H9 (cell line): Measurements from ENCODE around the gene ADAM33. TPM values are rescaled to one million over a fixed set of nuclear protein-coding genes. Genes with fewer than 3 reads are reported as not detected.

Experiments used
- DNase-seq: peaks from one replicate; pipeline ENCODE4 v3.0.0-alpha.2; 2017
- H2AFZ ChIP-seq: one replicate; pipeline ENCODE4 v1.6.1; 2013; ENCODE audit warnings: mild to moderate bottlenecking, low read length, control low read depth, moderate library complexity
- H2AK5ac ChIP-seq: 2 replicates; pipeline ENCODE4 v1.6.1; 2013; ENCODE audit warnings: low read length, control low read depth, mixed read lengths; ENCODE audit not compliant: insufficient read length
- H2BK120ac ChIP-seq: one replicate; pipeline ENCODE4 v1.6.1; 2013; ENCODE audit warnings: low read depth, mild to moderate bottlenecking, low read length, control low read depth, inconsistent platforms; ENCODE audit not compliant: poor library complexity, severe bottlenecking
- H2BK12ac ChIP-seq: 2 replicates; pipeline ENCODE4 v1.6.1; 2013; ENCODE audit warnings: low read length, control low read depth, mixed read lengths, low read depth; ENCODE audit not compliant: insufficient read length
- H2BK15ac ChIP-seq: 2 replicates; pipeline ENCODE4 v1.6.1; 2013; ENCODE audit warnings: low read depth, low read length, control low read depth
- H2BK20ac ChIP-seq: one replicate; pipeline ENCODE4 v1.6.1; 2013; ENCODE audit warnings: low read depth, mild to moderate bottlenecking, low read length, control low read depth, inconsistent platforms; ENCODE audit not compliant: poor library complexity, severe bottlenecking
- H2BK5ac ChIP-seq: 2 replicates; pipeline ENCODE4 v1.6.1; 2013; ENCODE audit warnings: low read length, control low read depth, mixed read lengths; ENCODE audit not compliant: insufficient read length
- H3K14ac ChIP-seq: 2 replicates; pipeline ENCODE4 v1.6.1; 2013; ENCODE audit warnings: low read length, control low read depth; ENCODE audit not compliant: insufficient read depth
- H3K18ac ChIP-seq: 2 replicates; pipeline ENCODE4 v1.6.1; 2013; ENCODE audit warnings: low read depth, mild to moderate bottlenecking, mixed read lengths, low read length, control low read depth; ENCODE audit not compliant: insufficient read length
- H3K23ac ChIP-seq: 2 replicates; pipeline ENCODE4 v1.6.1; 2013; ENCODE audit warnings: low read length, control low read depth, mixed read lengths, low read depth; ENCODE audit not compliant: insufficient read length
- H3K23me2 ChIP-seq: 2 replicates; pipeline ENCODE4 v1.6.1; 2013; ENCODE audit warnings: low read depth, mild to moderate bottlenecking, mixed read lengths, low read length, control low read depth; ENCODE audit not compliant: insufficient read length, poor library complexity, severe bottlenecking
- H3K27ac ChIP-seq: 2 replicates; pipeline ENCODE4 v1.5.1; 2013; ENCODE audit warnings: low read length, control low read depth, mixed read lengths, low read depth; ENCODE audit not compliant: insufficient read length
- H3K27me3 ChIP-seq: 2 replicates; pipeline ENCODE4 v1.6.1; 2013; ENCODE audit warnings: low read length, control low read depth, inconsistent platforms; ENCODE audit not compliant: insufficient read depth
- H3K4ac ChIP-seq: 2 replicates; pipeline ENCODE4 v1.6.1; 2013; ENCODE audit warnings: low read depth, mild to moderate bottlenecking, control low read depth, inconsistent platforms, low read length, moderate library complexity
- H3K4me1 ChIP-seq: 2 replicates; pipeline ENCODE4 v1.6.1; 2013; ENCODE audit warnings: low read length, control low read depth, inconsistent platforms; ENCODE audit not compliant: insufficient read depth
- H3K4me2 ChIP-seq: 2 replicates; pipeline ENCODE4 v1.6.1; 2013; ENCODE audit warnings: low read length, control low read depth, mixed read lengths; ENCODE audit not compliant: insufficient read length, insufficient read depth
- H3K56ac ChIP-seq: 2 replicates; pipeline ENCODE4 v1.6.1; 2013; ENCODE audit warnings: low read depth, mild to moderate bottlenecking, mixed read lengths, low read length, control low read depth; ENCODE audit not compliant: insufficient read length
- H3K79me1 ChIP-seq: 2 replicates; pipeline ENCODE4 v1.6.1; 2013; ENCODE audit warnings: low read depth, mild to moderate bottlenecking, moderate library complexity, low read length, control low read depth, inconsistent platforms; ENCODE audit not compliant: insufficient read depth, poor library complexity, severe bottlenecking
- H3K79me2 ChIP-seq: 2 replicates; pipeline ENCODE4 v1.6.1; 2013; ENCODE audit warnings: low read length, control low read depth, inconsistent platforms; ENCODE audit not compliant: insufficient read depth
- H3K9ac ChIP-seq: 2 replicates; pipeline ENCODE4 v1.6.1; 2013; ENCODE audit warnings: low read length, control low read depth, mixed read lengths; ENCODE audit not compliant: insufficient read length; ENCODE audit errors: extremely low read depth
- H3K9me3 ChIP-seq: one replicate; pipeline ENCODE4 v1.6.1; 2013; ENCODE audit warnings: low read depth, low read length, inconsistent platforms; ENCODE audit not compliant: control insufficient read depth
- H3T11ph ChIP-seq: one replicate; pipeline ENCODE4 v1.6.1; 2013; ENCODE audit warnings: mild to moderate bottlenecking, low read length, control low read depth, inconsistent platforms
- H4K20me1 ChIP-seq: one replicate; pipeline ENCODE4 v1.6.1; 2013; ENCODE audit not compliant: control insufficient read depth, insufficient read length, insufficient read depth
- H4K5ac ChIP-seq: 2 replicates; pipeline ENCODE4 v1.6.1; 2013; ENCODE audit warnings: low read depth, mild to moderate bottlenecking, mixed read lengths, low read length, control low read depth; ENCODE audit not compliant: insufficient read length
- H4K8ac ChIP-seq: replicated peaks from 2 replicates; pipeline ENCODE4 v1.6.1; 2013; ENCODE audit warnings: low read length, control low read depth, mixed read lengths, low read depth; ENCODE audit not compliant: insufficient read length
- H4K91ac ChIP-seq: 2 replicates; pipeline ENCODE4 v1.6.1; 2013; ENCODE audit warnings: low read depth, mild to moderate bottlenecking, moderate library complexity, mixed read lengths, low read length, control low read depth; ENCODE audit not compliant: insufficient read length
- H3K27ac Mint-ChIP-seq, 3 experiments: 2 replicates in 2 of 3; 3 replicates in 1 of 3; pipeline ENCODE4 v1.8.0; 2020 to 2021; ENCODE audit warnings: mixed read lengths in 3 of 3, mild to moderate bottlenecking in 1 of 3, moderate library complexity in 1 of 3
- H3K27me3 Mint-ChIP-seq: 2 replicates; pipeline ENCODE4 v1.8.0; 2021; ENCODE audit warnings: low read depth, mild to moderate bottlenecking, moderate library complexity, mixed read lengths
- H3K36me3 Mint-ChIP-seq, 3 experiments: 2 replicates in 2 of 3; 3 replicates in 1 of 3; pipeline ENCODE4 v1.8.0; 2020 to 2021; ENCODE audit warnings: low read depth in 3 of 3, mixed read lengths in 3 of 3; ENCODE audit not compliant: insufficient read depth in 1 of 3
- H3K4me1 Mint-ChIP-seq, 2 experiments: 2 replicates each; pipeline ENCODE4 v1.8.0; 2020; ENCODE audit warnings: mixed read lengths in 2 of 2
- H3K4me3 Mint-ChIP-seq, 2 experiments: 2 replicates in 1 of 2; 3 replicates in 1 of 2; pipeline ENCODE4 v1.8.0; 2020 to 2021; ENCODE audit warnings: mild to moderate bottlenecking in 2 of 2, mixed read lengths in 2 of 2, moderate library complexity in 1 of 2
- H3K9me3 Mint-ChIP-seq, 2 experiments: 2 replicates in 1 of 2; 3 replicates in 1 of 2; pipeline ENCODE4 v1.8.0; 2020; ENCODE audit warnings: mild to moderate bottlenecking in 2 of 2, mixed read lengths in 2 of 2, moderate library complexity in 1 of 2
- CTCF ChIP-seq: fragments of 200-600 bp; sonication (generic); conservative IDR thresholded peaks from 3 replicates; pipeline ENCODE4 v1.8.0; 2021; ENCODE audit warnings: antibody characterized with exemption, mild to moderate bottlenecking
- WGBS: extraction: QIAGEN DNeasy Blood & Tissue Kit; methylation state at CpG from one replicate; pipeline ENCODE4 v1.1.7; 2013; ENCODE audit warnings: missing lambda C conversion rate, low lambda C conversion rate, mixed read lengths; ENCODE audit not compliant: insufficient read length; ENCODE audit errors: extremely low coverage; 5-methylcytosine and 5-hydroxymethylcytosine counted together
- total RNA-seq: library from RNA; stranded (reverse); gene quantifications from 2 replicates; pipeline ENCODE4 v1.2.1, GENCODE V29; 2021

Gene ADAM33
- total RNA-seq, 1 experiment from 2014 or later = 4.0 TPM

GRCh38 chr20:3691897-3692296 is 10.1 kb upstream of the ADAM33 start:
- no peak overlapping the region for H4K5ac ChIP-seq
- H3T11ph ChIP-seq = no peak overlapping the region
- Mint-ChIP-seq H3K27me3 (peaks cover 7% of the 10 kb centered on the region), H3K4me1 (peaks cover 2 to 7% of the 10 kb centered on the region in 2 experiments; a peak in 3 of 4 replicates), H3K9me3 (peaks cover 3% of the 10 kb centered on the region in 2 experiments; a peak in 3 of 5 replicates), H3K27ac (no peak overlapping the region), H3K4me3 (no peak overlapping the region), H3K36me3 (no peaks in the 10 kb centered on the region; a peak in 1 of 7 replicates)
- TF ChIP-seq CTCF = no peak
- H3K23me2 ChIP-seq = no peaks in the 10 kb centered on the region
- H3K14ac ChIP-seq = no peak overlapping the region
- H3K4me1 ChIP-seq = no peaks in the 10 kb centered on the region
- H3K18ac ChIP-seq = no peak overlapping the region
- no peaks in the 10 kb centered on the region for H3K27me3 ChIP-seq
- no peaks in the 10 kb centered on the region for H4K20me1 ChIP-seq
- H2BK120ac ChIP-seq = no peak overlapping the region
- H2BK12ac ChIP-seq = no peak overlapping the region
- no peak for DNase-seq
- WGBS = no CpG with 5 or more reads among the region's 9 CpGs
- H3K9ac ChIP-seq = no peak overlapping the region
- H3K23ac ChIP-seq = no peak overlapping the region
- H2AFZ ChIP-seq = no peak overlapping the region
- no peak overlapping the region for H2BK5ac ChIP-seq
- H2BK15ac ChIP-seq = no peak overlapping the region
- no peak overlapping the region for H3K4ac ChIP-seq
- H2BK20ac ChIP-seq = no peak overlapping the region
- no peaks in the 10 kb centered on the region for H3K9me3 ChIP-seq
- H4K8ac ChIP-seq = no peak overlapping the region
- H3K79me2 ChIP-seq = no peaks in the 10 kb centered on the region
- no peak overlapping the region for H2AK5ac ChIP-seq
- no peaks in the 10 kb centered on the region for H3K79me1 ChIP-seq
- H3K4me2 ChIP-seq = no peak overlapping the region
- H3K27ac ChIP-seq = no peak overlapping the region
- no peak overlapping the region for H3K56ac ChIP-seq
- H4K91ac ChIP-seq = no peak overlapping the region
